NCI-H446 treated with DMSO at 0.1 percent for 48 hours (cell line): Measurements from ENCODE around the gene ZNF460.
A peak's percentile ranks its signal among the peaks of the same experiment; 100 is the strongest.
"Not testable (repeated sequence)": the region's sequence is repeated elsewhere in the genome, so short reads cannot be mapped to it uniquely, and the experiment has no call there.

Experiments
- DNase-seq: peaks from one replicate; lab custom pipeline; 2025; lab: John Stamatoyannopoulos, UW

Gene ZNF460

GRCh38 chr19:57280165-57280961, at the start of gene ZNF460:
Gene ZNF460, plus strand, starts transcription at chr19:57280485. Its CDS starts 322 bp downstream, at chr19:57280807.
- peak; percentile 97 for DNase-seq

- DNase-seq: no peak
Measured at GRCh38 chr19:57231686-57232085, 48.6 kb upstream of the ZNF460 start.

- DNase-seq: no peak
Measured at GRCh38 chr19:57233207-57233606, 47.1 kb upstream of the ZNF460 start.

- DNase-seq: no peak
Measured at GRCh38 chr19:57239982-57240310, 40.3 kb upstream of the ZNF460 start.

- peak; percentile 58 for DNase-seq
Measured at GRCh38 chr19:57240311-57241090, 39.8 kb upstream of the ZNF460 start, which contains the start of gene ZNF805. Gene ZNF805, plus strand, starts transcription at chr19:57240632. Its CDS starts 260 bp downstream, at chr19:57240892.

GRCh38 chr19:57241176-57241575, 39.1 kb upstream of the ZNF460 start:
- no peak for DNase-seq

- no peak for DNase-seq
Measured at GRCh38 chr19:57242821-57243220, 37.5 kb upstream of the ZNF460 start.

GRCh38 chr19:57244513-57244912, 35.8 kb upstream of the ZNF460 start:
- no peak for DNase-seq

- no peak for DNase-seq
Measured at GRCh38 chr19:57245066-57245465, 35.2 kb upstream of the ZNF460 start.

- no peak for DNase-seq
Measured at GRCh38 chr19:57245959-57246358, 34.3 kb upstream of the ZNF460 start.

- no peak for DNase-seq
Measured at GRCh38 chr19:57248646-57249045, 31.6 kb upstream of the ZNF460 start.

GRCh38 chr19:57249329-57249728, 31.0 kb upstream of the ZNF460 start:
- DNase-seq: no peak

GRCh38 chr19:57253767-57254166, 26.5 kb upstream of the ZNF460 start:
- not testable (repeated sequence) for DNase-seq

GRCh38 chr19:57262044-57262443, 18.2 kb upstream of the ZNF460 start:
- DNase-seq: no peak

- DNase-seq: no peak
Measured at GRCh38 chr19:57263244-57263741, 17.0 kb upstream of the ZNF460 start.

GRCh38 chr19:57267291-57267690, 13.0 kb upstream of the ZNF460 start:
- no peak for DNase-seq

- no peak for DNase-seq
Measured at GRCh38 chr19:57269515-57270250, 10.6 kb upstream of the ZNF460 start.

- DNase-seq: no peak
Measured at GRCh38 chr19:57271280-57271679, 9.0 kb upstream of the ZNF460 start.

GRCh38 chr19:57273014-57273413, 7.3 kb upstream of the ZNF460 start:
- no peak for DNase-seq

- DNase-seq: no peak
Measured at GRCh38 chr19:57276430-57276829, 3.9 kb upstream of the ZNF460 start.

- not testable (repeated sequence) for DNase-seq
Measured at GRCh38 chr19:57278481-57278880, 1.8 kb upstream of the ZNF460 start.

- DNase-seq: peak; percentile 89
Measured at GRCh38 chr19:57279418-57280164, 694 bp upstream of the ZNF460 start.
